MCF 10A (cell line): Measurements from ENCODE around the gene IFITM5. TPM values are rescaled to one million over a fixed set of nuclear protein-coding genes. Genes with fewer than 3 reads are reported as not detected.
"Not testable (repeated sequence)": the region's sequence is repeated elsewhere in the genome, so short reads cannot be mapped to it uniquely, and the experiment has no call there.

Source experiments
- BruUV-seq: library from RNA; stranded (reverse); fragments of 400-500 nt; replicated peaks from 2 replicates; lab custom pipeline; 2021; lab: Mats Ljungman, UMichigan
- CTCF ChIA-PET: fragments of 300-600 bp; sonication (Branson Sonifier 250); formaldehyde crosslinking; extraction: SDS; loops from one replicate; lab custom pipeline; 2021; ENCODE audit warnings: antibody characterized with exemption, inconsistent platforms; lab: Yijun Ruan, JAX
- POLR2A ChIA-PET: fragments of 300-600, 350-650 bp; sonication (Branson Sonifier 250); formaldehyde crosslinking; extraction: SDS; loops from one replicate; lab custom pipeline; 2020; ENCODE audit warnings: antibody characterized with exemption, inconsistent platforms; lab: Yijun Ruan, JAX
- DNase-seq: peaks from one replicate; pipeline ENCODE4 v3.0.0-alpha.2; 2018; ENCODE audit not compliant: unreplicated experiment
- H3K27ac Mint-ChIP-seq: one replicate; pipeline ENCODE4 v1.8.0; 2022; ENCODE audit warnings: mild to moderate bottlenecking, low read depth, mixed read lengths; ENCODE audit not compliant: unreplicated experiment
- H3K27me3 Mint-ChIP-seq: one replicate; pipeline ENCODE4 v1.8.0; 2022; ENCODE audit warnings: mixed read lengths; ENCODE audit not compliant: insufficient read depth, unreplicated experiment
- H3K36me3 Mint-ChIP-seq: one replicate; pipeline ENCODE4 v1.8.0; 2022; ENCODE audit warnings: mild to moderate bottlenecking, moderate library complexity, mixed read lengths; ENCODE audit not compliant: insufficient read depth, unreplicated experiment
- H3K4me1 Mint-ChIP-seq: one replicate; pipeline ENCODE4 v1.8.0; 2022; ENCODE audit warnings: mixed read lengths; ENCODE audit not compliant: insufficient read depth, unreplicated experiment
- H3K4me3 Mint-ChIP-seq: one replicate; pipeline ENCODE4 v1.8.0; 2022; ENCODE audit warnings: mild to moderate bottlenecking, moderate library complexity, mixed read lengths; ENCODE audit not compliant: unreplicated experiment
- H3K9me3 Mint-ChIP-seq: one replicate; pipeline ENCODE4 v1.8.0; 2022; ENCODE audit warnings: mixed read lengths; ENCODE audit not compliant: unreplicated experiment
- CTCF ChIP-seq: fragments of 200-600 bp; IDR thresholded peaks from one replicate; pipeline ENCODE4 v1.8.0; 2022; ENCODE audit warnings: antibody characterized with exemption, mild to moderate bottlenecking; ENCODE audit not compliant: unreplicated experiment
- intact Hi-C: fragments of 100-400 bp; cut with micrococcal nuclease; formaldehyde crosslinking; loops from 2 replicates; pipeline ENCODE4 v1.14.1; 2022
- total RNA-seq: library from RNA; stranded (reverse); gene quantifications from 2 replicates; pipeline ENCODE4 v1.2.3, GENCODE V29; 2022

IFITM5 gene
- total RNA-seq, 1 experiment from 2014 or later = not detected

- H3K27me3 Mint-ChIP-seq, H3K9me3 Mint-ChIP-seq, H3K36me3 Mint-ChIP-seq: not testable (repeated sequence)
- BruUV-seq = TSS peak; percentile 52
- H3K4me3 Mint-ChIP-seq = peak overlapping the region; percentile 73
- ChIA-PET CTCF (interaction anchor here (0.5 to 1.5 kb wide), 8 partner anchors 9 to 139 kb away, joined by 3 to 8 read pairs (median 3); no protein-coding TSS in a partner anchor), POLR2A (interaction anchor here (0.6 to 1.9 kb wide), 16 partner anchors 8 to 198 kb away, joined by 3 to 20 read pairs (median 4); partner anchors contain the start of genes BET1L, PKP3, PSMD13 and RIC8A)
- intact Hi-C loops = loop anchor here (1.0 to 5.0 kb wide), 3 partner anchors 22 to 57 kb away; no protein-coding TSS in a partner anchor
- peak overlapping the region; percentile 61 for H3K27ac Mint-ChIP-seq
- H3K4me1 Mint-ChIP-seq = peaks cover 27% of the 10 kb centered on the region
- DNase-seq = peak; percentile 44
Measured at GRCh38 chr11:308740-309665, 9.7 kb upstream of the IFITM5 start.

- peak within 1 kb of the TSS; percentile 73 for H3K4me3 Mint-ChIP-seq
- peaks cover 20% of the 10 kb centered on the region for H3K4me1 Mint-ChIP-seq
- H3K36me3 Mint-ChIP-seq, H3K9me3 Mint-ChIP-seq, H3K27me3 Mint-ChIP-seq: not testable (repeated sequence)
- H3K27ac Mint-ChIP-seq = peak within 1 kb of the TSS; percentile 61
- ChIA-PET CTCF (interaction anchor here (0.5 to 5.0 kb wide), 9 partner anchors 9 to 583 kb away, joined by 3 to 68 read pairs (median 3); partner anchors contain the start of gene PTDSS2), POLR2A (interaction anchor here (0.6 to 2.4 kb wide), 8 partner anchors 9 to 101 kb away, joined by 3 to 24 read pairs (median 4); partner anchors contain the start of genes BET1L, PSMD13, RIC8A and SIRT3)
- TSS peak; percentile 96 for BruUV-seq
- intact Hi-C loops = loop anchor here (1.0 to 5.0 kb wide), 2 partner anchors 48 to 56 kb away; no protein-coding TSS in a partner anchor
- DNase-seq = peak; percentile 94
Measured at GRCh38 chr11:307766-308708, 8.7 kb upstream of the IFITM5 start, which contains the start of gene IFITM2. Gene IFITM2, plus strand, starts transcription at chr11:307816. Its CDS starts 377 bp downstream, at chr11:308193.

GRCh38 chr11:306645-307371 lies 7.5 kb upstream of the IFITM5 start:
- H3K4me1 Mint-ChIP-seq = peaks cover 20% of the 10 kb centered on the region
- ChIA-PET POLR2A (interaction anchor here (1.2 to 2.4 kb wide), 4 partner anchors 23 to 87 kb away, joined by 3 to 24 read pairs (median 5); partner anchors contain the start of gene PKP3), CTCF (interaction anchor here (0.8 to 5.0 kb wide), 11 partner anchors 9 to 142 kb away, joined by 3 to 68 read pairs (median 6); partner anchors contain the start of gene PTDSS2)
- BruUV-seq = no TSS peak
- H3K9me3 Mint-ChIP-seq = no peaks in the 10 kb centered on the region
- H3K4me3 Mint-ChIP-seq = no peak overlapping the region
- no peak for TF ChIP-seq CTCF
- no peak overlapping the region for H3K27ac Mint-ChIP-seq
- intact Hi-C loops = loop anchor here (5.0 kb wide), 1 partner anchor 55 kb away; no protein-coding TSS in a partner anchor
- H3K36me3 Mint-ChIP-seq = no peaks in the 10 kb centered on the region
- H3K27me3 Mint-ChIP-seq = no peaks in the 10 kb centered on the region
- no peak for DNase-seq

- TF ChIP-seq CTCF = no peak
- Mint-ChIP-seq H3K27ac (no peak overlapping the region), H3K9me3 (no peaks in the 10 kb centered on the region), H3K4me3 (no peak overlapping the region), H3K4me1 (peaks cover 20% of the 10 kb centered on the region), H3K36me3 (no peaks in the 10 kb centered on the region), H3K27me3 (no peaks in the 10 kb centered on the region)
- ChIA-PET POLR2A (interaction anchor here (0.6 to 1.3 kb wide), 4 partner anchors 19 to 471 kb away, joined by 3 to 5 read pairs (median 4); partner anchors contain the start of genes GATD1 and PKP3), CTCF (interaction anchor here (0.6 to 5.0 kb wide), 14 partner anchors 10 to 143 kb away, joined by 3 to 68 read pairs (median 5); partner anchors contain the start of gene PTDSS2)
- no TSS peak for BruUV-seq
- no peak for DNase-seq
- intact Hi-C loops = loop anchor here (2.0 to 5.0 kb wide), 2 partner anchors 54 to 143 kb away; no protein-coding TSS in a partner anchor
Measured at GRCh38 chr11:305844-306211, 6.5 kb upstream of the IFITM5 start.
